IMR-90 (cell line): ENCODE measurements around the gene NT5DC1. TPM values are rescaled to one million over a fixed set of nuclear protein-coding genes. Genes with fewer than 3 reads are reported as not detected.

ENCODE experiments used
- ATAC-seq: fragments of 200-7000 bp; cut with Tn5 transposase; 2 replicates; pipeline ENCODE4 v1.9.1; 2020; ENCODE audit warnings: low read depth, mild to moderate bottlenecking, moderate library complexity
- BruUV-seq: library from RNA; stranded (reverse); fragments of 400-500 nt; replicated peaks from 2 replicates; lab custom pipeline; 2021; lab: Mats Ljungman, UMichigan
- CTCF ChIA-PET: fragments of 300-600 bp; formaldehyde crosslinking; extraction: SDS; loops from one replicate; lab custom pipeline; 2021; ENCODE audit warnings: antibody characterized with exemption; lab: Yijun Ruan, JAX
- POLR2A ChIA-PET: fragments of 300-600 bp; sonication (Branson Sonifier 250); formaldehyde crosslinking; loops from one replicate; lab custom pipeline; 2022; ENCODE audit warnings: antibody characterized with exemption; ENCODE audit not compliant: unreplicated experiment; lab: Charles Lee
- DNase-seq: peaks from one replicate; pipeline ENCODE4 v3.0.0; 2013
- H2AFZ ChIP-seq: replicated peaks from 2 replicates; pipeline ENCODE3; 2013; ENCODE audit warnings: low read length, mild to moderate bottlenecking; ENCODE audit not compliant: poor library complexity
- H2AK5ac ChIP-seq: 2 replicates; pipeline ENCODE4 v1.6.1; 2013; ENCODE audit warnings: low read depth, low read length, inconsistent platforms
- H2AK9ac ChIP-seq: replicated peaks from 2 replicates; pipeline ENCODE3; 2013; ENCODE audit warnings: mild to moderate bottlenecking, low read depth, low read length, moderate library complexity; ENCODE audit not compliant: poor library complexity
- H2BK120ac ChIP-seq: 2 replicates; pipeline ENCODE4 v1.6.1; 2013; ENCODE audit warnings: low read depth, low read length, inconsistent platforms
- H2BK15ac ChIP-seq: 3 replicates; pipeline ENCODE4 v1.6.1; 2013; ENCODE audit warnings: low read depth, low read length, inconsistent platforms
- H2BK20ac ChIP-seq: 2 replicates; pipeline ENCODE4 v1.6.1; 2013; ENCODE audit warnings: low read depth, mild to moderate bottlenecking, inconsistent platforms, low read length, moderate library complexity
- H2BK5ac ChIP-seq: 2 replicates; pipeline ENCODE4 v1.6.1; 2013; ENCODE audit warnings: mild to moderate bottlenecking, low read depth, low read length, inconsistent platforms; ENCODE audit not compliant: poor library complexity, severe bottlenecking
- H3K14ac ChIP-seq: replicated peaks from 2 replicates; pipeline ENCODE4 v1.6.1; 2013; ENCODE audit warnings: low read depth, low read length, inconsistent platforms
- H3K18ac ChIP-seq: 2 replicates; pipeline ENCODE4 v1.6.1; 2013; ENCODE audit warnings: low read depth, low read length, control low read depth
- H3K23ac ChIP-seq: 2 replicates; pipeline ENCODE4 v1.6.1; 2013; ENCODE audit warnings: low read depth, low read length, inconsistent platforms
- H3K27ac ChIP-seq: 2 replicates; pipeline ENCODE4 v1.5.1; 2013; ENCODE audit warnings: mild to moderate bottlenecking, control low read depth, low read length; ENCODE audit not compliant: insufficient read depth
- H3K27me3 ChIP-seq: 2 replicates; pipeline ENCODE4 v1.6.1; 2013; ENCODE audit warnings: low read length; ENCODE audit not compliant: control insufficient read depth, insufficient read depth
- H3K36me3 ChIP-seq: 2 replicates; pipeline ENCODE4 v1.6.1; 2013; ENCODE audit warnings: low read length, mixed read lengths; ENCODE audit not compliant: control insufficient read depth, insufficient read depth
- H3K4ac ChIP-seq: 2 replicates; pipeline ENCODE4 v1.6.1; 2013; ENCODE audit warnings: low read depth, low read length, inconsistent platforms
- H3K4me1 ChIP-seq: 2 replicates; pipeline ENCODE4 v1.6.1; 2013; ENCODE audit warnings: low read length, mixed read lengths; ENCODE audit not compliant: control insufficient read depth, insufficient read depth
- H3K4me2 ChIP-seq: 2 replicates; pipeline ENCODE4 v1.6.1; 2013; ENCODE audit warnings: low read depth, mild to moderate bottlenecking, control low read depth, low read length, moderate library complexity
- H3K4me3 ChIP-seq: 2 replicates; pipeline ENCODE4 v1.5.1; 2013; ENCODE audit warnings: low read depth, mild to moderate bottlenecking, control low read depth, low read length, moderate library complexity; ENCODE audit not compliant: insufficient read depth
- H3K56ac ChIP-seq: 2 replicates; pipeline ENCODE4 v1.6.1; 2013; ENCODE audit warnings: low read length, inconsistent platforms; ENCODE audit not compliant: insufficient read depth; ENCODE audit errors: extremely low read depth
- H3K79me1 ChIP-seq, 2 experiments: 2 replicates each; pipeline ENCODE4 v1.6.1; 2013; ENCODE audit warnings: low read length in 2 of 2, inconsistent platforms in 1 of 2, low read depth in 1 of 2
- H3K9ac ChIP-seq: 2 replicates; pipeline ENCODE4 v1.6.1; 2013; ENCODE audit warnings: low read depth, low read length, control low read depth
- H3K9me1 ChIP-seq: 2 replicates; pipeline ENCODE4 v1.6.1; 2013; ENCODE audit warnings: low read length, inconsistent platforms; ENCODE audit not compliant: insufficient read depth
- H3K9me3 ChIP-seq: 2 replicates; pipeline ENCODE4 v1.6.1; 2013; ENCODE audit warnings: low read length; ENCODE audit not compliant: control insufficient read depth, insufficient read depth
- H4K20me1 ChIP-seq: 2 replicates; pipeline ENCODE4 v1.6.1; 2013; ENCODE audit warnings: low read length, inconsistent platforms; ENCODE audit not compliant: insufficient read depth
- H4K5ac ChIP-seq: 2 replicates; pipeline ENCODE4 v1.6.1; 2013; ENCODE audit warnings: mild to moderate bottlenecking, low read depth, low read length, control low read depth
- H4K8ac ChIP-seq, 2 experiments: 2 replicates each; pipeline ENCODE4 v1.6.1; 2013; ENCODE audit warnings: low read depth in 2 of 2, low read length in 2 of 2, control low read depth in 1 of 2, inconsistent platforms in 1 of 2
- H4K91ac ChIP-seq: 2 replicates; pipeline ENCODE4 v1.6.1; 2013; ENCODE audit warnings: low read depth, low read length, inconsistent platforms; ENCODE audit not compliant: insufficient read depth
- CEBPB ChIP-seq: IDR thresholded peaks from 2 replicates; pipeline ENCODE4 v1.6.1; 2012; ENCODE audit warnings: low read depth, low read length, improper control_type of control experiment
- FOS ChIP-seq: fragments of 150-350 bp; IDR thresholded peaks from 2 replicates; pipeline ENCODE4 v1.6.1; 2016; ENCODE audit warnings: low read depth, low read length
- MAFK ChIP-seq: IDR thresholded peaks from 2 replicates; pipeline ENCODE4 v1.6.1; 2012; ENCODE audit warnings: low read depth, low read length, improper control_type of control experiment
- POLR2A ChIP-seq: IDR thresholded peaks from 2 replicates; pipeline ENCODE4 v1.6.1; 2012; ENCODE audit warnings: mild to moderate bottlenecking, low read depth, low read length
- RAD21 ChIP-seq: IDR thresholded peaks from 2 replicates; pipeline ENCODE4 v1.6.1; 2012; ENCODE audit warnings: low read length, improper control_type of control experiment
- SMC3 ChIP-seq: fragments of 150-350 bp; IDR thresholded peaks from 2 replicates; pipeline ENCODE4 v1.6.1; 2016; ENCODE audit warnings: low read depth, mild to moderate bottlenecking, antibody characterized with exemption, low read length, moderate library complexity
- WGBS, 2 experiments: methylation state at CpG; one replicate each; pipeline versions ENCODE4 v1.1.5 to v1.1.7; 2013; ENCODE audit warnings: missing lambda C conversion rate in 2 of 2; ENCODE audit not compliant: insufficient read length in 1 of 2; ENCODE audit errors: extremely low coverage in 2 of 2; 5-methylcytosine and 5-hydroxymethylcytosine counted together
- dilution Hi-C: fragments of 300-500 bp; cut with HindIII; formaldehyde crosslinking; loops from one replicate; pipeline ENCODE4 v1.14.3; 2018; ENCODE audit warnings: low sequenced_read_pairs; ENCODE audit not compliant: unreplicated experiment
- in situ Hi-C: fragments of 300-500 bp; cut with MboI; formaldehyde crosslinking; loops from 3 replicates; pipeline ENCODE4 v1.14.3; 2019; ENCODE audit warnings: low sequenced_read_pairs, inconsistent platforms, mixed read lengths
- intact Hi-C: fragments of 100-400 bp; cut with micrococcal nuclease; formaldehyde crosslinking; loops from 2 replicates; pipeline ENCODE4 v1.10.0; 2022
- polyA plus RNA-seq, 3 experiments: library from polyadenylated mRNA; depleted of rRNA; stranded (reverse); fragments of >200 nt; gene quantifications; 2 replicates each; pipeline ENCODE4 v1.2.3, GENCODE V29; 2012; ENCODE audit warnings: low replicate concordance in 1 of 3
- total RNA-seq: library from RNA; depleted of rRNA; stranded (reverse); fragments of >200 nt; gene quantifications from 2 replicates; pipeline ENCODE4 v1.2.3, GENCODE V29; 2012
- TF ChIP-seq, protein P1 (sequence below): fragments of 150-350 bp; IDR thresholded peaks from 2 replicates; pipeline ENCODE4 v1.6.1; 2016; ENCODE audit warnings: low read depth, mild to moderate bottlenecking, low read length, moderate library complexity, borderline replicate concordance

Gene NT5DC1
- total and polyA plus RNA-seq, 2 of the 4 experiments (the other 2 are of a cell fraction), result 11.7 to 16.8 TPM

DNA sequence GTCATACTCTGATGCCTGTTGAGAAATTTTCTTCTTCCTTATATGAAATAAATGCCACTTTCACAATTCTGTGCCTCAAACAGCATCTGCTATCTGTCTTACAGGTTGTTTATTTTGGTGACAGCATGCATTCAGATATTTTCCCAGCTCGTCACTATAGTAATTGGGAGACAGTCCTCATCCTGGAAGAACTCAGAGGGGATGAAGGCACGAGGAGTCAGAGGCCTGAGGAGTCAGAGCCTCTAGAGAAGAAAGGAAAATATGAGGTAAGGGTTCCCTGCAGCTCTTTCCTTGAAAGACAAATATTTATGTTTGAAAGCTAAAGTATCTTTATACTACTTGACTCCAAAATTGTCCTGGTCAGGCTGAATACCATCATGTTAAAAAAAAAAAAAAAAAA is 137.4 kb downstream of the NT5DC1 start:
- Histone ChIP-seq H3K4me2 (no peak overlapping the region), H3K23ac (no peak overlapping the region), H2BK5ac (no peak overlapping the region), H3K9me3 (no peaks in the 10 kb centered on the region), H3K9ac (no peak overlapping the region), H2AFZ (no peak overlapping the region), H3K79me1 (no peaks in the 10 kb centered on the region), H4K20me1 (no peaks in the 10 kb centered on the region), H4K5ac (no peak overlapping the region), H3K9me1 (no peaks in the 10 kb centered on the region), H3K27me3 (no peaks in the 10 kb centered on the region), H2BK20ac (no peak overlapping the region), H2AK9ac (no peak overlapping the region), H3K4me3 (no peak overlapping the region), H3K4me1 (no peaks in the 10 kb centered on the region; the same call in 1 of the 2 replicates), H4K91ac (no peak overlapping the region), H3K27ac (no peak overlapping the region), H3K14ac (no peak overlapping the region), H3K4ac (no peak overlapping the region), H2AK5ac (no peak overlapping the region), H3K18ac (no peak overlapping the region), H3K56ac (no peak overlapping the region), H3K36me3 (no peaks in the 10 kb centered on the region), H4K8ac (no peak overlapping the region), H2BK15ac (no peak overlapping the region), H2BK120ac (no peak overlapping the region)
- intact Hi-C loops (no loop called here), dilution Hi-C loops (no loop called here), in situ Hi-C loops (no loop called here)
- BruUV-seq, result no TSS peak
- ATAC-seq (peak; percentile 88), DNase-seq (peak; percentile 63)
- ChIA-PET POLR2A (no interaction called here), CTCF (no interaction called here)
- no CpG with 5 or more reads among the region's 2 CpGs for WGBS, 2 experiments
- no peak for TF ChIP-seq SMC3
- TF ChIP-seq RAD21, result no peak
- TF ChIP-seq, protein P1, sequence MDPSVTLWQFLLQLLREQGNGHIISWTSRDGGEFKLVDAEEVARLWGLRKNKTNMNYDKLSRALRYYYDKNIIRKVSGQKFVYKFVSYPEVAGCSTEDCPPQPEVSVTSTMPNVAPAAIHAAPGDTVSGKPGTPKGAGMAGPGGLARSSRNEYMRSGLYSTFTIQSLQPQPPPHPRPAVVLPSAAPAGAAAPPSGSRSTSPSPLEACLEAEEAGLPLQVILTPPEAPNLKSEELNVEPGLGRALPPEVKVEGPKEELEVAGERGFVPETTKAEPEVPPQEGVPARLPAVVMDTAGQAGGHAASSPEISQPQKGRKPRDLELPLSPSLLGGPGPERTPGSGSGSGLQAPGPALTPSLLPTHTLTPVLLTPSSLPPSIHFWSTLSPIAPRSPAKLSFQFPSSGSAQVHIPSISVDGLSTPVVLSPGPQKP, result no peak
- TF ChIP-seq CEBPB, result peak; percentile 52; the same call in 1 of the 2 replicates
- no peak for TF ChIP-seq POLR2A
- TF ChIP-seq MAFK, result no peak
- no peak for TF ChIP-seq FOS
